Subcutaneous adipose tissue (tissue), 4 donors: ENCODE data around the gene GINS2. TPM values are rescaled to one million over a fixed set of nuclear protein-coding genes. Genes with fewer than 3 reads are reported as not detected.

Experiments used
- CTCF ChIP-seq: fragments of 450-650 bp; IDR thresholded peaks from one replicate; pipeline ENCODE4 v1.5.1; 2016; ENCODE audit warnings: low read depth, mild to moderate bottlenecking, control low read depth, antibody characterized with exemption, moderate library complexity
- total RNA-seq, 4 donors: library from RNA; depleted of rRNA; stranded (reverse); fragments of >200 nt; gene quantifications; one replicate each; pipeline ENCODE4 v1.1.0, GENCODE V29; 2016

GINS2 gene
- total RNA-seq, 4 donors from 2014 or later: 0.22 to 0.68 TPM; not detected in 2

DNA sequence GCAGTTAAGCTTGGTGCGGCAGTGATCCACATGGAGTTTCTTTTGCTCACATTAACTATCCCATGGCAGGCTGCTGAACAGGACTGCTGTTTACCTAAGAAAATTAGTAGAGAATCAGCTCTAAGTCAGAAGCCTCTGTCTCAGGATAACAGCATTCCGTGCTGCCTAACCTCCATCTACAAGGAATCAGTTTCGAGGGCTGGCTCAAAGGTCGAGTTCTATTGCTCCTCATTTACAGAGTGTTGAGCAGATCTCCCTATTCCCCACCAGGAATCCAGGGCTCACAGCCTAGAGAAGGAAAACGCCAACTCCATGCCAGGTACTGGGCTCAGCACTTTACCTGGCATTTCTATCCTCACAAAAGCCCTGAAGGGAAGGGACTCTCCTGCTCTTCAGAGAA, 9.9 kb downstream of the GINS2 start:
- TF ChIP-seq CTCF: no peak

- no peak for TF ChIP-seq CTCF
Observed at GRCh38 chr16:85678016-85678415, 10.7 kb downstream of the GINS2 start.

DNA sequence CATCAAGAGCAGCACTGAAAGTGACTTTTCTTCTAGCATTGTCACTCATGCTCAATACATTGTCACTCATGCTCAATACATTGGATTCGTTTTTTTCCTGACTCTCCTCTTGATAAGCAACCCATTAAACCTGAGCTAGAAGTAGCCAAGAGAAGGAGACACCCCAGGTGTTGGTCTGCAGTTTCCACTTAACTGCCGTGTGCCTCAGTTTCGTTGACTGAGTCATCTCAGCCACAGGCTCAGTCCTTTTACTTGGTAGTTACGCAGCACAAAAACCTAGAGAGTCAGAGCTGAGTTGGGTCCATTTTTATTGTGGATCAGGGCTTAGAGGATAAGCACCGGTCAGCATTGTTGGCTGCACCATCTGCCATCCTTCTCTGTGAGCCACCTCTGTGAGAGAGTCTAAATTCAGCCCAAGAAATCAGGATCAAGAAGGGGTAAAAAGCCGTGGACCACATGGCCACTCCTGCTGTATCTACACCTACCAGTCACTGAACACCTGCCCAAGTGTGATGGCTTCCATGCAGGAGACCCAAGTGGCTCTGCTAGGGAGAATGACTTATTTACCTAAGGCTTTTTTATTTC, 11.3 kb downstream of the GINS2 start:
- no peak for TF ChIP-seq CTCF

DNA sequence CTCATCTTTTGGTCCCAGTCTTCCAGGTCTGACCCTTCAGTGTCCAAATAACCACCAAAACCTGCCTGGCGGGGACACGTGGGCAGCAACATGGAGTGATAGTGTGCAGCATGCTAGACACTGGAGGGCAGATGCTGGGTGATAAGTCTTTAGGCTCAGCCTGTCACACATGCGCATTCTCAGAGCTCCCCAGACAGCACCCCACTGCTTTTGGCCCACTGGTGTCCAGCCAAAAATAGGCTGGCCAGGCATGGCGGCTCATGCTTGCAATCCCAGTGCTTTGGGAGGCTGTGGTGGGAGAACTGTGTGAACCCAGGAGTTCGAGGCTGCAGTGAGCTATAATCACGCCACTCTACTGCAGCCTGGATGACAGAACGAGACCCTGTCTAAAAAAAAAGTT, 12.3 kb downstream of the GINS2 start:
- no peak for TF ChIP-seq CTCF

- no peak for TF ChIP-seq CTCF
Observed at GRCh38 chr16:85675251-85675874, 13.4 kb downstream of the GINS2 start.

GRCh38 chr16:85674828-85675227, 13.9 kb downstream of the GINS2 start:
- no peak for TF ChIP-seq CTCF

DNA sequence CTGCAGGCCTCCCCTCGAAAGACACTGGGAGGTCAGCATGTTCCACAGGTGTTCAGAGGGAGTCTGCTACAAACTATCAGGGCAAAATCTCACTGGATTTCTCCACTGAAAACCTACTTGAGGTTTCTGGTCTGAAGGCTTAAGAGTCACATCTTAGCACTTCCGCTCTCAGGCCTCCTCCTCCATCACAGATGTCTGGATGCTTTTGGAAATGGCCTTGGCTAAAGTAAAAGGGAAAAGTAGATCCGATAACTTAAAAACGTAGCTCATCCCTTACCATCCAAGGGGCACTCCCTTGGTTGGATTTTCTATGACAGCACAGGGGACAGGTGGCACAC, 14.4 kb downstream of the GINS2 start:
- TF ChIP-seq CTCF: no peak
